Lower leg skin (tissue), 3 donors: ENCODE data around the gene WDPCP.

ENCODE experiments used
- POLR2A ChIP-seq, 2 donors: fragments of 450-650 bp; IDR thresholded peaks; one replicate each; pipeline ENCODE4 v1.6.1; 2016 to 2017; ENCODE audit warnings: antibody characterized with exemption in 2 of 2, mild to moderate bottlenecking in 1 of 2, moderate library complexity in 1 of 2
- TF ChIP-seq, protein P1 (sequence below), 3 donors: fragments of 450-650 bp; IDR thresholded peaks; one replicate each; pipeline ENCODE4 v1.5.1; 2016; ENCODE audit warnings: antibody characterized with exemption in 3 of 3, mild to moderate bottlenecking in 3 of 3, moderate library complexity in 2 of 3

DNA sequence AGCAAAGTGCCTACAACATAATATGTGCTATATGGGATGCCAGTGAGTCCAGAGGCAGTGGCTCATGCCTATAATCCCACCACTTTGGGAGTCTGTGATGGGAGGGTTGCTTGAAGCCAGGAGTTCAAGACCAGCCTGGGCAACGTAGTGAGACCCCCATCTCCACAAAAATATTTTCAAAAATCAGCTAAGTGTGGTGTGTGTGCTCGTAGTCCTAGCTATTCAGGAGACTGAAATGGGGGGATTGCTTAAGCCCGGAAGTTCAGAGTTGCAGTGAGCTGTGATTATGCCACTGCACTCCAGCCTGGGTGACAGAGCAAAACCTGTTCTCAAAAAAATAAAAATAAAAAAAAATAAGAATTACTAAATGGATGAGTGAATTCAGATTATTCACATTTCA lies 514.3 kb downstream of the WDPCP start:
- TF ChIP-seq, protein P1, sequence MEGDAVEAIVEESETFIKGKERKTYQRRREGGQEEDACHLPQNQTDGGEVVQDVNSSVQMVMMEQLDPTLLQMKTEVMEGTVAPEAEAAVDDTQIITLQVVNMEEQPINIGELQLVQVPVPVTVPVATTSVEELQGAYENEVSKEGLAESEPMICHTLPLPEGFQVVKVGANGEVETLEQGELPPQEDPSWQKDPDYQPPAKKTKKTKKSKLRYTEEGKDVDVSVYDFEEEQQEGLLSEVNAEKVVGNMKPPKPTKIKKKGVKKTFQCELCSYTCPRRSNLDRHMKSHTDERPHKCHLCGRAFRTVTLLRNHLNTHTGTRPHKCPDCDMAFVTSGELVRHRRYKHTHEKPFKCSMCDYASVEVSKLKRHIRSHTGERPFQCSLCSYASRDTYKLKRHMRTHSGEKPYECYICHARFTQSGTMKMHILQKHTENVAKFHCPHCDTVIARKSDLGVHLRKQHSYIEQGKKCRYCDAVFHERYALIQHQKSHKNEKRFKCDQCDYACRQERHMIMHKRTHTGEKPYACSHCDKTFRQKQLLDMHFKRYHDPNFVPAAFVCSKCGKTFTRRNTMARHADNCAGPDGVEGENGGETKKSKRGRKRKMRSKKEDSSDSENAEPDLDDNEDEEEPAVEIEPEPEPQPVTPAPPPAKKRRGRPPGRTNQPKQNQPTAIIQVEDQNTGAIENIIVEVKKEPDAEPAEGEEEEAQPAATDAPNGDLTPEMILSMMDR (IDR thresholded peaks at IDR 0.05): no peak
- no peak for TF ChIP-seq POLR2A (IDR thresholded peaks at IDR 0.05)
